GM19395 (cell line): ENCODE results near the gene IRX5.

ENCODE experiments used
- ATAC-seq: cut with Tn5 transposase; IDR thresholded peaks from one replicate; pipeline ENCODE4 v1.9.1; 2021; ENCODE audit warnings: mild to moderate bottlenecking, moderate library complexity; ENCODE audit not compliant: unreplicated experiment

IRX5 gene

GRCh38 chr16:54930005-54930868 lies at the start of gene IRX5:
Gene IRX5 (plus strand): TSS chr16:54930865. CDS start chr16:54931199, 334 bp downstream.
- peak; percentile 19 for ATAC-seq

GRCh38 chr16:54882556-54882955 lies 48.1 kb upstream of the IRX5 start:
- ATAC-seq: no peak

GRCh38 chr16:54883358-54883757 lies 47.3 kb upstream of the IRX5 start:
- no peak for ATAC-seq

- no peak for ATAC-seq
Measured at GRCh38 chr16:54886078-54886477, 44.6 kb upstream of the IRX5 start.

GRCh38 chr16:54890381-54890780 lies 40.3 kb upstream of the IRX5 start:
- no peak for ATAC-seq

- no peak for ATAC-seq
Measured at GRCh38 chr16:54891346-54891745, 39.3 kb upstream of the IRX5 start.

GRCh38 chr16:54892981-54893380 lies 37.7 kb upstream of the IRX5 start:
- no peak for ATAC-seq

GRCh38 chr16:54897930-54898329 lies 32.7 kb upstream of the IRX5 start:
- no peak for ATAC-seq

GRCh38 chr16:54901606-54902005 lies 29.1 kb upstream of the IRX5 start:
- no peak for ATAC-seq

GRCh38 chr16:54903047-54903446 lies 27.6 kb upstream of the IRX5 start:
- ATAC-seq: no peak

GRCh38 chr16:54911079-54911478 lies 19.6 kb upstream of the IRX5 start:
- no peak for ATAC-seq

GRCh38 chr16:54912720-54913119 lies 17.9 kb upstream of the IRX5 start:
- ATAC-seq: no peak

- no peak for ATAC-seq
Measured at GRCh38 chr16:54921206-54921824, 9.3 kb upstream of the IRX5 start.

- no peak for ATAC-seq
Measured at GRCh38 chr16:54923055-54923473, 7.6 kb upstream of the IRX5 start.

GRCh38 chr16:54923988-54924387 lies 6.7 kb upstream of the IRX5 start:
- no peak for ATAC-seq

GRCh38 chr16:54926166-54926838 lies 4.4 kb upstream of the IRX5 start:
- no peak for ATAC-seq

GRCh38 chr16:54927125-54928015 lies 3.3 kb upstream of the IRX5 start:
- no peak for ATAC-seq

GRCh38 chr16:54928016-54928356 lies 2.7 kb upstream of the IRX5 start:
- no peak for ATAC-seq

- peak; percentile 43 for ATAC-seq
Measured at GRCh38 chr16:54928411-54929089, 2.1 kb upstream of the IRX5 start.
